Muscle of leg (tissue), 16 donors: ENCODE measurements around the gene SPSB3. TPM values are rescaled to one million over a fixed set of nuclear protein-coding genes. Genes with fewer than 3 reads are reported as not detected.

Experiments used
- DNase-seq: peaks from one replicate; pipeline ENCODE4 v3.0.0; 2013
- H3K27ac ChIP-seq: one replicate; pipeline ENCODE4 v1.5.1; 2013; ENCODE audit warnings: mild to moderate bottlenecking, low read length, control low read depth
- H3K27me3 ChIP-seq: one replicate; pipeline ENCODE4 v1.6.1; 2013; ENCODE audit warnings: low read length; ENCODE audit not compliant: control insufficient read depth, insufficient read depth
- H3K36me3 ChIP-seq: one replicate; pipeline ENCODE4 v1.6.1; 2013; ENCODE audit warnings: low read length; ENCODE audit not compliant: control insufficient read depth, insufficient read depth
- H3K4me1 ChIP-seq: one replicate; pipeline ENCODE4 v1.6.1; 2013; ENCODE audit warnings: low read length; ENCODE audit not compliant: control insufficient read depth, insufficient read depth
- H3K4me3 ChIP-seq: one replicate; pipeline ENCODE4 v1.5.1; 2013; ENCODE audit warnings: low read length, control low read depth
- H3K9me3 ChIP-seq: replicated peaks from 2 replicates; pipeline ENCODE4 v1.6.1; 2013; ENCODE audit warnings: low read depth, low read length; ENCODE audit not compliant: control insufficient read depth
- WGBS: methylation state at CpG from one replicate; pipeline ENCODE4 v1.1.5; 2013; ENCODE audit warnings: missing lambda C conversion rate; ENCODE audit not compliant: insufficient coverage; 5-methylcytosine and 5-hydroxymethylcytosine counted together
- long read RNA-seq, 11 donors: transcript quantifications; one replicate each; lab custom pipeline, GENCODE V29; 2026
- polyA plus RNA-seq, 8 donors: library from polyadenylated mRNA; unstranded; fragments of 120-200 nt; gene quantifications; one replicate each; pipeline versions ENCODE4 v1.2.1 to v1.2.3, GENCODE V29; 2013; ENCODE audit warnings: inconsistent platforms in 1 of 8, low replicate concordance in 1 of 8; ENCODE audit not compliant: insufficient read length in 8 of 8, insufficient read depth in 1 of 8
- total RNA-seq: library from RNA; stranded (reverse); fragments of 120-200 nt; gene quantifications from one replicate; pipeline ENCODE4 v1.2.4, GENCODE V29; 2013

SPSB3 gene
- total RNA-seq: 34.2 TPM
- 10 to 100 TPM; 21.0 to 35.1 (median 24.5) TPM for polyA plus RNA-seq
- long read RNA-seq, donor 1, transcript SPSB3-208 (7 exons, 1,784 nt): major isoform, 6 of 12 reads
- long read RNA-seq, donor 1, partial matches to known transcripts: 5 of 12 reads
- long read RNA-seq, donor 1, other reads (novel, unspliced or antisense): 0 of 12 reads
- long read RNA-seq, donor 2: 0 reads
- long read RNA-seq, donor 3, transcript SPSB3-208 (7 exons, 1,784 nt): major isoform, 14 of 31 reads
- long read RNA-seq, donor 3, partial matches to known transcripts: 10 of 31 reads
- long read RNA-seq, donor 3, other reads (novel, unspliced or antisense): 0 of 31 reads
- long read RNA-seq, donor 4, partial matches to known transcripts: 0 of 8 reads
- long read RNA-seq, donor 4, other reads (novel, unspliced or antisense): 0 of 8 reads
- long read RNA-seq, donor 5, transcript SPSB3-208 (7 exons, 1,784 nt): major isoform, 21 of 35 reads
- long read RNA-seq, donor 5, transcript SPSB3-201 (6 exons, 1,449 nt): minor isoform, 5 of 35 reads
- long read RNA-seq, donor 5, transcript SPSB3-209 (6 exons, 1,628 nt): minor isoform, 5 of 35 reads
- long read RNA-seq, donor 5, partial matches to known transcripts: 0 of 35 reads
- long read RNA-seq, donor 5, other reads (novel, unspliced or antisense): 0 of 35 reads
- long read RNA-seq, donor 6, transcript SPSB3-208 (7 exons, 1,784 nt): major isoform, 9 of 128 reads
- long read RNA-seq, donor 6, transcript SPSB3-209 (6 exons, 1,628 nt): minor isoform, 7 of 128 reads
- long read RNA-seq, donor 6, partial matches to known transcripts: 61 of 128 reads
- long read RNA-seq, donor 6, other reads (novel, unspliced or antisense): 44 of 128 reads
- long read RNA-seq, donor 7, partial matches to known transcripts: 0 of 10 reads
- long read RNA-seq, donor 7, other reads (novel, unspliced or antisense): 0 of 10 reads
- long read RNA-seq, donor 8, partial matches to known transcripts: 0 of 7 reads
- long read RNA-seq, donor 8, other reads (novel, unspliced or antisense): 0 of 7 reads
- long read RNA-seq, donor 9, partial matches to known transcripts: 24 of 56 reads
- long read RNA-seq, donor 9, other reads (novel, unspliced or antisense): 24 of 56 reads
- long read RNA-seq, donor 10, transcript SPSB3-201 (6 exons, 1,449 nt): minor isoform, 6 of 25 reads
- long read RNA-seq, donor 10, transcript SPSB3-208 (7 exons, 1,784 nt): major isoform, 11 of 25 reads
- long read RNA-seq, donor 10, partial matches to known transcripts: 0 of 25 reads
- long read RNA-seq, donor 10, other reads (novel, unspliced or antisense): 0 of 25 reads
- long read RNA-seq, donor 11, transcript SPSB3-208 (7 exons, 1,784 nt): major isoform, 8 of 18 reads
- long read RNA-seq, donor 11, partial matches to known transcripts: 5 of 18 reads
- long read RNA-seq, donor 11, other reads (novel, unspliced or antisense): 0 of 18 reads

DNA sequence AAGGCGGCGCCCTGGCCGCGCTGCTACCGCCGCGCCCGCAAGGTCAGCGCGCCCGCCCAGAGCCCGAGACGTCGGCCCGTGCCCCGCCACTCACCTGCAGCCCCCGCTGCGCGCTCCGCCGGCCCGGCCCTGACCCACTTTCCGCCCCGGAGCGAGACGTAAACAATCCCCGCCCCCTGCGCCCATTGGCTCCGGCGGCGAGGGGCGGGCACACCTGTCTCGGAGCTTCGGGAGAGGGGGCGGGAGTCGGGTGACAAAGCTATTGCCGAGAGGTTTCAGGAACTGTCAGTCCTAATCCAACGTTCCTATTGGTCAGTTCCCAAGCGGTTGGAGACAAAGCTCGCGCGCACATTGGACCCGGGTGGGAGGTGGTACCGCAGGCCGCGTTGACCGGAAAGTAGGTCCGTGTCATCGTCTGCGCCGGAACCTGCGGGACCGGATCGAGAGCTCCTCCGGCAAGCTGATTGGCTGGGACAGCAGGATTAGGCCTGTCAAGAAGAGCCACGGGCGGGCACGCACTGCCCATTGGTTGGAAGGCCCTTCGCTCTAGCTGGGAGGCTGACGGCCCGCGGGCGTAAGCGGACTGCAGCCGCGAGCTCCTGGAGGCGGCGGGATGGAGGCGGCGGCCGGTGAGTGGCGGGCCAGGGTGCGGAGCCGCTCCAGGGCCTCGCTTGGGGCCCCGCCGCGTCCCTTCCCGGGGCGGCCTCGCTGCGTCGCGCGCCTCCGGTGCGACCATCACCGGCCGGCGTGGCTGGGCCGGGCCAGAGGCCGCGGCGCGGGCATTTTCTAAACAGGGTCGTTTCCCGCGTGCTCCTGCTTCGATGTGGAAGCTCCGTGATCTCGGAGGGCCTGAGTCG is at the start of gene SPSB3, which contains the start of gene NUBP2:
Gene SPSB3 (minus strand): TSS at position 164 of the 857 bp plus-strand sequence. CDS start 1,088 bp downstream, outside the sequence.
Gene NUBP2 (plus strand): TSS at position 553 of the 857 bp plus-strand sequence. CDS start 61 bp downstream, at position 614.
- Histone ChIP-seq H3K36me3 (peaks cover 59% of the 10 kb centered on the region), H3K4me1 (peaks cover 19% of the 10 kb centered on the region), H3K27me3 (no peaks in the 10 kb centered on the region), H3K9me3 (no peaks in the 10 kb centered on the region), H3K4me3 (peak within 1 kb of the TSS; percentile 77), H3K27ac (peak within 1 kb of the TSS; percentile 62)
- WGBS: under 1% methylated on average over 96 of the region's 102 CpGs
- DNase-seq: peak; percentile 100

DNA sequence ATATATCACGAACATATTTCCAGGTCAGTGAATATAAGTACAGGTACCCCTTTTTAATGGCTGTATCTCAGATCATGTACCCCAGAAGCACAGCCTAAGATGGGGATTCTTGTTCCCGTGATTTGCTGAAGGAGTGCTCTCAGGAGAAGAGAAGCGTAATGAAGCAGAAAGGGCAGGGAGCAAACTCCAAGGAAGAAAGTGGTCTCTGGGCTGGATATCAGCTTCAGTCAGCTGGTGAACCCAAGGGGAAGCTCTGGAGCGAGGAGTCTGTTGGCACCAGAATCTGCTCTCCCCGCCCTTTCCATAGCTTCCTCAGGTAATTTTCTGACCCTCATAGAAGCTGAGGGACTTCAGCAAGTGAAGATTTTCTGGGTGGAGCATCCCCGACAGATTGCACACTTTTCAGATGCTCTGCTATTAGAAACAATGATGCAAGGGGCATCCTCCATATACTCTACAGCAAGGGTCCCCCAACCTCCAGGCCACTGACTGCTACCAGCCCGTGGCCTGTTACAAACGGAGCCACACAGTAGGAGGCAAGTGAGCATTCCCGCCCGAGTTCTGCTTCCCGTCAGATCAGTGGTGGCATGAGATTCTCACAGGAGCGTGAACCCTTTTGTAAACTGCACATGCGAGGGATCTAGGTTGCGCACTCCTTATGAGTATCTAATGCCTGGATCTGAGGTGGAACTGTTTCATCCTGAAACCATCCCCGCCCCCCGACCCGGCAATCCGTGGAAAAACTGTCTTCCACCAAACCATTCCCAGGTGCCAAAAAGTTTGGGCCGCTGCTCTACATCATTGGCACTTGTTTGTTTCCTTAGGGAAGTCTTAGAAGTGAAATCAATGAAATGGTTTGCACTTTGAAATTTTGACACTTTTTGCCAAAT is 49.1 kb upstream of the SPSB3 start:
- 90% methylated on average over 12 of the region's 19 CpGs for whole genome bisulfite sequencing
- Histone ChIP-seq H3K27ac (no peak overlapping the region), H3K27me3 (no peaks in the 10 kb centered on the region), H3K9me3 (no peaks in the 10 kb centered on the region), H3K4me3 (no peak overlapping the region), H3K4me1 (peaks cover 10% of the 10 kb centered on the region), H3K36me3 (peaks cover 12% of the 10 kb centered on the region)
- DNase-seq: no peak

DNA sequence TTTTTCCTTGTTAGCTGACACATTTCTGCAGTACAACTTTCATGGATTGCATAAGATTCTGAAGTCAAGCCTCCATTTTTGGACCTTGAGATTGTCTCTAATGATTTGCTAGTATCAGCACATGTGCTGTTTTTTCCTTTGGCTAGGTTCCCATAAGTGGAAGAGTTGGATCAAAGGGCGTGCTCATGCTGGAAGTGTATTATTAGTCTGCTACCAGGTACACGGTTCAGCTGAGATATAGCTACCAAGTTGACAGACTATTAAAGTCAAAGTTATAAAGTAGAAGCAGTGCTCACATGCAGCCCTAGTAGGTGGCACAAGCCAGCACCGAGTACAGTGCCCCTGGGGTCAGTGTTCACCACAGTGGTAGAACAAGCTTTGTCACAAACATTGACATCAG is 47.8 kb upstream of the SPSB3 start:
- Histone ChIP-seq H3K4me3 (no peak overlapping the region), H3K27ac (no peak overlapping the region), H3K4me1 (peaks cover 18% of the 10 kb centered on the region), H3K27me3 (no peaks in the 10 kb centered on the region), H3K36me3 (peaks cover 12% of the 10 kb centered on the region), H3K9me3 (no peaks in the 10 kb centered on the region)
- WGBS: 81% methylated on average over 3 of the region's 3 CpGs
- DNase-seq: no peak

DNA sequence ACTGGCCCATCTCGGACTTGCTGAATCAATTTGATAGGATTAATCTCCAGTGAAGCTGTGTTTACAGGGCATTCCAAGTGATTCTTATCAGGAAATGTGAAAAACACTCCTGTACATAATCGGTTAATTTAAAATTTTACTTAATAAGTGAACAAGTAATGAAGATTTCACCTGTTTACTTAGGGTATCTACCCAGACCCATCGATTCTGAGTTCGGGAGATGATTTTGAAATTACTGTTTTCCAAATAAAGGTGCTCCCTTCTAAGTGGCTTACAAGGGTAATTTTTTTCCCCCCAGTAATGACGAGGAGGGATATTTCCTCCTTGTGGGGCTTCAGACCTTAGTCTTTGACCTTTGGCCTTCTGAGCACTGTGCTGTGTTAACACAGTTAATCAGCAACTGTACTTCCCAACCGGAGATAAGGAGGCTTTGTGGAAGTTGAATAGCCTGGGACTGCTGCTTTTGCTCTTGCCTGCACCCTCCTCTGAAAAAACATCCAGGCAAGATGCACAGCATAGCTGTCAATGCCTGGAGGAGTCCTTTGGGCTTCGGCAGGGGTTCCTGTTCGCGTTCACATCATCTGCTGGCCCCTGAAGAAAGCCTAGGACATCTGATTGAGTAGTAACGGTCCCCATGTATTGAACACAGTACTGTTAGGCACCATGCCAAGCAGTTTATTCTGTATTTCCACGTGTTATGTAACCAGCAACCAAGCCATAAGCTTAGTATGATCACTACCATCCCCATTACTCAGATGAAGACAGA is 46.5 kb upstream of the SPSB3 start:
- 84% methylated on average over 5 of the region's 11 CpGs for WGBS
- no peak overlapping the region for H3K4me3 ChIP-seq
- no peaks in the 10 kb centered on the region for H3K27me3 ChIP-seq
- no peak overlapping the region for H3K27ac ChIP-seq
- no peak for DNase-seq
- H3K4me1 ChIP-seq: peaks cover 19% of the 10 kb centered on the region
- H3K36me3 ChIP-seq: peaks cover 12% of the 10 kb centered on the region
- no peaks in the 10 kb centered on the region for H3K9me3 ChIP-seq

DNA sequence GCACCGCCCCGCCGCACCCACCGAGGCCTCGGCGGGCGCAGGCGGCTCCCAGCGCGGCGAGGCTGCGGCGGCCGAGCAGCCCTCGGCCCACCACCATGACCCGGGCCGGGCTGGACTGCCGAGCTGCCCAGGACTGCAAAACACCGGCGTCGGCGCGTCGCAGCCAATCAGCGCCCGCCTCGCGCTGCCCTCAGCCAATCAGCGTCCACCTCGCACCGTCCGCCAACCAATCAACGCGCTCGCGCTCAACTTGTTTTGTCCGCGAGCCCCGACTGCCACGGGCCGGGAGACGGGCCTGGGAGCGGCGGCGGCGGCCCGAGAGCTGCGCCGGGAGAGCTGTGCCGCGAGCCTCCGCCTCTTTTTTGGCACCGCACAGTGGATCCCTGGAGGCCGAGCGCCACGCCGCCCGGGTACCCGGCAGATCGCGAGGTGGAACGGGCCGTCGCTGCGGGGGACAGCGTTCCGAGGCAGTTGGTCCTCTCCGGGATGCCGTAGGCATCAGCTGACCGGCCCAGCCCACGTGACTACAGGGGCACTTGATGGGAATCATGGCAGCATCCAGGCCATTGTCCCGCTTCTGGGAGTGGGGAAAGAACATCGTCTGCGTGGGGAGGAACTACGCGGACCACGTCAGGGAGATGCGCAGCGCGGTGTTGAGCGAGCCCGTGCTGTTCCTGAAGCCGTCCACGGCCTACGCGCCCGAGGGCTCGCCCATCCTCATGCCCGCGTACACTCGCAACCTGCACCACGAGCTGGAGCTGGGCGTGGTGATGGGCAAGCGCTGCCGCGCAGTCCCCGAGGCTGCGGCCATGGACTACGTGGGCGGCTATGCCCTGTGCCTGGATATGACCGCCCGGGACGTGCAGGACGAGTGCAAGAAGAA is 44.6 kb upstream of the SPSB3 start, which contains the start of the genes FAHD1 and HAGH:
Gene FAHD1 (plus strand): TSS at position 516 of the 883 bp plus-strand sequence. CDS start 33 bp downstream, at position 549.
Gene HAGH (minus strand): TSS at position 135 of the 883 bp plus-strand sequence. CDS start 38 bp downstream, at position 97.
- peak; percentile 98 for DNase-seq
- Histone ChIP-seq H3K4me3 (peak within 1 kb of the TSS; percentile 100), H3K27me3 (no peaks in the 10 kb centered on the region), H3K9me3 (no peaks in the 10 kb centered on the region), H3K27ac (peak within 1 kb of the TSS; percentile 71), H3K4me1 (peaks cover 19% of the 10 kb centered on the region), H3K36me3 (peaks cover 20% of the 10 kb centered on the region)
- under 1% methylated on average over 100 of the region's 104 CpGs for WGBS

DNA sequence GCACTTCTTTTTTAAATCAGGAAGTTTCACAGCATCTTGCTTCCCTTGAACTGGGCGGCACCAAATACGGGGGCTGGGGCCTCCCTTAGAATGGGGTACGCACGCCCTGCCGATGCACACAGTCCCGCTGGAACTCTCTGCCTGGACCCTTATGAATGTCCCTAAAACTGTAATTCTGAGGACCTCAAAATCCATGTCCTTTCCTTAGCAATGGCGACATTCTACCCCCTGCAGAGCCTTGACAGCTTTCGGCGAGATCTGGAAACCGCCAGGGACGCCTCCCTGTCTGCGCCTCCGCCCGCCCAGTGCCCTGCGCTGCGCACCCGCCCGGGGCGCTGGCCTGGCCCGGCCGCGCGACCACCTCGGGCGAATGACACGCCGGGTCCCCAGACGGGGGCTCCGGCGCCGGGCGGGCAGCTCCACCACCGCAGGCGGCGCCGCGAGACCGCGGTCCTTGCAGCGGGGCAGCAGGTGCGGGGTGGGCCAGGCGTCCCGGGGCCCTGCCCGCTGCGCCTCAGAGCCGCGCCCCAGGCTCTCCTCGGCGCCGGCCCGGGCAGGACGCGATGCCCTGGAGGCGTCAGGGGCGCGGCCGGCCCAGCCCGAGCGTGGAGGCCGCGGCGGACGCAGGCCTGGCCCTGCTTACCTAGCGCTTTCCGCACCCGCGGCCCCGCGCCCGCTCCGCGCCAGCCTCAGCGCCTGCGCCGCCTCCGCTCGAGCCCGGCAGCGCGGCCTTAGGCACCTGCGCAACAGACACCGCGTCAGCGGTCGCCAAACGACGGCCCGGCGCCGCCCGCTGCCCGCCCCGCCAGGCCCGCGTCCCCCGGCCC is 43.7 kb upstream of the SPSB3 start:
- H3K36me3 ChIP-seq: peaks cover 25% of the 10 kb centered on the region
- H3K27me3 ChIP-seq: no peaks in the 10 kb centered on the region
- peak overlapping the region; percentile 41 for H3K4me3 ChIP-seq
- no peaks in the 10 kb centered on the region for H3K9me3 ChIP-seq
- peaks cover 19% of the 10 kb centered on the region for H3K4me1 ChIP-seq
- DNase-seq: no peak
- 1% methylated on average over 92 of the region's 96 CpGs for WGBS
- no peak overlapping the region for H3K27ac ChIP-seq
